Measurements from ENCODE around the gene ASXL1.

DNA sequence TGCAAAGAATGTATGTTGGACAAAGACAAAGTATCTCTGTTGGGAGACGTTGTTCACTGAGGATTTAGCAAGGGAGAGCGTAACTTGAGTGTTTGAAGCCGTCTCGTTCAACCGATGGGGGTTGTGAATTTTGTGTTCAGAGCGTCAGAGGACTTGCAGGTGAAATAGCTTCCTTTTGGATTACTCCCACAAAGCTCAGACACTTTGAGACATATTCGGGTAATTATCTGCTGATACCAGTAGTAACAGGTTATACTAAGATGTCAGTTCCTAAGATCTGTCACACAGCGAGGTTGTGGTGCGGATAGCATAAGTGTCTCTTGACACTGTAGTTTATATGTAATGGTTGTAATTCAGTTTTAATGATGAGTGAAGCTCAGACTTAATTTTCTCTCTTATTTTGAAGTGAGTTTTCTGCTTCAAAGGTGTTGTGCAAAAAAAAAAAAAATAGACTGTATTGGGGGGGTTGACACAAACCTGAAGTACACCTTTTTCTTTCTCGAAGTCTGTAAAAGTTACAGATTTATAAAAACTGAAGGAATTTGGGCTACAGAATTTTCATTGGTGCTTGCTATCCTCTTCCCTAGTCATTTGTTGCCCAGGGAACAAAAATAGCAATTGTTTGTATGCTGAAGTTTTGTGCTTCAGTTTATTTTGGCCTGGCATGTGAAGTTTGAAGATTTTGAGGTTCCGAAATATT lies 1.7 kb downstream of the ASXL1 start:
- TF ChIP-seq, protein P1, sequence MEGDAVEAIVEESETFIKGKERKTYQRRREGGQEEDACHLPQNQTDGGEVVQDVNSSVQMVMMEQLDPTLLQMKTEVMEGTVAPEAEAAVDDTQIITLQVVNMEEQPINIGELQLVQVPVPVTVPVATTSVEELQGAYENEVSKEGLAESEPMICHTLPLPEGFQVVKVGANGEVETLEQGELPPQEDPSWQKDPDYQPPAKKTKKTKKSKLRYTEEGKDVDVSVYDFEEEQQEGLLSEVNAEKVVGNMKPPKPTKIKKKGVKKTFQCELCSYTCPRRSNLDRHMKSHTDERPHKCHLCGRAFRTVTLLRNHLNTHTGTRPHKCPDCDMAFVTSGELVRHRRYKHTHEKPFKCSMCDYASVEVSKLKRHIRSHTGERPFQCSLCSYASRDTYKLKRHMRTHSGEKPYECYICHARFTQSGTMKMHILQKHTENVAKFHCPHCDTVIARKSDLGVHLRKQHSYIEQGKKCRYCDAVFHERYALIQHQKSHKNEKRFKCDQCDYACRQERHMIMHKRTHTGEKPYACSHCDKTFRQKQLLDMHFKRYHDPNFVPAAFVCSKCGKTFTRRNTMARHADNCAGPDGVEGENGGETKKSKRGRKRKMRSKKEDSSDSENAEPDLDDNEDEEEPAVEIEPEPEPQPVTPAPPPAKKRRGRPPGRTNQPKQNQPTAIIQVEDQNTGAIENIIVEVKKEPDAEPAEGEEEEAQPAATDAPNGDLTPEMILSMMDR (IDR thresholded peaks at IDR 0.05): no peak
- TF ChIP-seq EP300 (IDR thresholded peaks at IDR 0.05) (no peak), POLR2A (IDR thresholded peaks at IDR 0.05) (no peak)

Measured in ovary (tissue), 3 donors.